K562 (cell line): ENCODE data around the gene SEC23B. TPM values are rescaled to one million over a fixed set of nuclear protein-coding genes. Genes with fewer than 3 reads are reported as not detected.

Experiments
- ARID2 ChIP-seq: fragments of 450-650 bp; IDR thresholded peaks from 2 replicates; pipeline ENCODE4 v1.6.1; 2017; ENCODE audit warnings: antibody characterized with exemption, mild to moderate bottlenecking
- DMBX1 ChIP-seq: fragments of 250-450 bp; sonication (Bioruptor Pico); IDR thresholded peaks from 2 replicates; pipeline ENCODE4 v1.8.0; 2022; ENCODE audit warnings: inconsistent platforms, mild to moderate bottlenecking, moderate library complexity, borderline replicate concordance
- ELF1 ChIP-seq: fragments of 200-800 bp; sonication (Bioruptor generic); IDR thresholded peaks from 2 replicates; pipeline ENCODE4 v1.6.1; 2016; ENCODE audit warnings: missing genetic modification characterization, missing compliant biosample characterization
- FOXJ2 ChIP-seq: fragments of 200-800 bp; sonication (Bioruptor generic); IDR thresholded peaks from 2 replicates; pipeline ENCODE4 v1.6.1; 2016; ENCODE audit warnings: missing genetic modification characterization, missing compliant biosample characterization
- GTF2A2 ChIP-seq: IDR thresholded peaks from 2 replicates; pipeline ENCODE4 v1.6.1; 2016; ENCODE audit warnings: mild to moderate bottlenecking, missing genetic modification characterization, missing compliant biosample characterization
- GTF2B ChIP-seq: IDR thresholded peaks from 2 replicates; pipeline ENCODE4 v1.6.1; 2011; ENCODE audit not compliant: insufficient read length; ENCODE audit errors: extremely low read depth
- JUND ChIP-seq, 2 experiments: IDR thresholded peaks; 2 replicates in 1 of 2; 3 replicates in 1 of 2; pipeline ENCODE4 v1.6.1; 2011; ENCODE audit warnings: borderline replicate concordance in 2 of 2, low read depth in 2 of 2, low read length in 2 of 2, improper control_type of control experiment in 1 of 2, missing biosample characterization in 1 of 2, missing genetic modification characterization in 1 of 2, missing genetic modification reagents in 1 of 2
- MYC ChIP-seq, 2 experiments: fragments of 250-450 bp in 1 of 2; sonication (Bioruptor Pico) in 1 of 2; IDR thresholded peaks; 2 replicates each; pipeline versions ENCODE4 v1.5.1 to v1.6.1; 2012 to 2021; ENCODE audit warnings: low read depth in 2 of 2, borderline replicate concordance in 1 of 2, improper control_type of control experiment in 1 of 2, low read length in 1 of 2, mild to moderate bottlenecking in 1 of 2, moderate library complexity in 1 of 2
- NFE2 ChIP-seq: IDR thresholded peaks from 2 replicates; pipeline ENCODE4 v1.6.1; 2014; ENCODE audit warnings: antibody characterized with exemption, low read depth
- NONO ChIP-seq, 2 experiments: fragments of 200-400 bp in 1 of 2; fragments of 450-650 bp in 1 of 2; formaldehyde crosslinking in 1 of 2; IDR thresholded peaks; 2 replicates each; pipeline ENCODE4 v1.6.1; 2017; ENCODE audit warnings: low read depth in 2 of 2, mild to moderate bottlenecking in 2 of 2, moderate library complexity in 2 of 2, low read length in 1 of 2
- PPARD ChIP-seq: fragments of 250-450 bp; sonication (Bioruptor Pico); IDR thresholded peaks from 2 replicates; pipeline ENCODE4 v1.8.0; 2022; ENCODE audit warnings: inconsistent platforms, mild to moderate bottlenecking, moderate library complexity
- RBM34 ChIP-seq: fragments of 200-400 bp; formaldehyde crosslinking; IDR thresholded peaks from 2 replicates; pipeline ENCODE4 v1.6.1; 2018; ENCODE audit warnings: low read length, borderline replicate concordance; ENCODE audit not compliant: insufficient read depth
- THRAP3 ChIP-seq: fragments of 450-650 bp; IDR thresholded peaks from 2 replicates; pipeline ENCODE4 v1.6.1; 2016; ENCODE audit warnings: mild to moderate bottlenecking, inconsistent platforms, borderline replicate concordance
- ZBTB40 ChIP-seq, 2 experiments: fragments of 450-650 bp in 1 of 2; sonication (generic) in 1 of 2; formaldehyde crosslinking in 1 of 2; IDR thresholded peaks; 2 replicates each; pipeline versions ENCODE4 v1.7.1 to v1.9.0; 2016 to 2022; ENCODE audit warnings: inconsistent platforms in 1 of 2, mild to moderate bottlenecking in 1 of 2, missing genetic modification reagents in 1 of 2
- ZC3H11A ChIP-seq: IDR thresholded peaks from 2 replicates; pipeline ENCODE4 v1.6.1; 2012; ENCODE audit warnings: low read depth, low read length, improper control_type of control experiment
- ZNF57 ChIP-seq: fragments of 450-650 bp; formaldehyde crosslinking; IDR thresholded peaks from 2 replicates; pipeline ENCODE4 v1.4.0; 2020; ENCODE audit warnings: mild to moderate bottlenecking, moderate library complexity
- polyA plus RNA-seq, 8 experiments: library from polyadenylated mRNA; depleted of rRNA in 4 of 8; stranded (reverse) in 5 of 8; unstranded in 3 of 8; fragments of >200 nt; fragmentation: Nextera tagmentation in 2 of 8; fragmentation: Illumina TruSeq in 1 of 8; extraction: Ambion mirVana in 2 of 8; extraction: Trizol in 1 of 8; gene quantifications; 2 replicates each; pipeline versions ENCODE4 v1.2.1 to v1.2.3, GENCODE V29; 2011 to 2014; ENCODE audit warnings: inconsistent platforms in 1 of 8, missing spikeins in 1 of 8
- total RNA-seq, 7 experiments: library from RNA; depleted of rRNA in 6 of 7; stranded (reverse); fragments of >200 nt in 6 of 7; fragmentation: Illumina TruSeq in 2 of 7; extraction: Trizol in 2 of 7; gene quantifications; 2 replicates each; pipeline versions ENCODE4 v1.2.1 to v1.2.3, GENCODE V29; 2011 to 2021; ENCODE audit warnings: low replicate concordance in 1 of 7

The SEC23B gene
- total and polyA plus RNA-seq, 9 of the 15 experiments (the other 6 are each of a cell fraction or from before 2014, with no cell fraction given): 31.7 to 70.2 (median 38.5) TPM

- peak; percentile 87 for TF ChIP-seq ZBTB40 (IDR thresholded peaks at IDR 0.05)
- TF ChIP-seq ZBTB40 (CRISPR knock-in tag; IDR thresholded peaks at IDR 0.05): no peak
- no peak for TF ChIP-seq NFE2
- no peak for TF ChIP-seq GTF2B
- TF ChIP-seq RBM34: no peak
- TF ChIP-seq PPARD (CRISPR knock-in tag): no peak
- no peak for TF ChIP-seq ZC3H11A
- TF ChIP-seq FOXJ2: no peak
- TF ChIP-seq ELF1 (tag): 0 out of 2 replicates have a peak, but pooled peaks have one; percentile 48
- TF ChIP-seq JUND (IDR thresholded peaks at IDR 0.05; ENCODE audit: borderline replicate concordance, low read depth, low read length): 0 out of 2 replicates have a peak, but pooled peaks have one; percentile 35
- no peak for TF ChIP-seq JUND (tag; IDR thresholded peaks at IDR 0.05; ENCODE audit: borderline replicate concordance, low read depth, low read length)
- TF ChIP-seq NONO (IDR thresholded peaks at IDR 0.05; ENCODE audit: low read depth in 2 of 2, low read length in 1 of 2): peak; percentile 59 to 75; a peak in 2 of 4 replicates
- no peak for TF ChIP-seq THRAP3
- TF ChIP-seq ARID2: no peak
- TF ChIP-seq DMBX1: 0 out of 2 replicates have a peak, but pooled peaks have one; percentile 22
- no peak for TF ChIP-seq GTF2A2
- peak; percentile 78 for TF ChIP-seq MYC (IDR thresholded peaks at IDR 0.05; ENCODE audit: low read depth, low read length)
- TF ChIP-seq MYC (CRISPR knock-in tag; IDR thresholded peaks at IDR 0.05; ENCODE audit: borderline replicate concordance, low read depth): no peak
- TF ChIP-seq ZNF57 (CRISPR knock-in tag): no peak
These were observed 80.2 kb downstream of the SEC23B start, which contains the start of gene DTD1 (continued) for GRCh38 chr20:18587665-18588573.
